ENCODE results near the gene RECQL5.
"Not testable (repeated sequence)": the region's sequence is repeated elsewhere in the genome, so short reads cannot be mapped to it uniquely, and the experiment has no call there.

Gene RECQL5

GRCh38 chr17:75650874-75651273 is 16.1 kb downstream of the RECQL5 start:
- in situ Hi-C loops (cut with HindIII; ENCODE audit: low sequenced_read_pairs), result no loop called here

- in situ Hi-C loops (cut with HindIII; ENCODE audit: low sequenced_read_pairs), result loop anchor here (10.0 kb wide), 1 partner anchor 55 kb away; no protein-coding TSS in a partner anchor
Observed at GRCh38 chr17:75649687-75650086, 17.3 kb downstream of the RECQL5 start.

GRCh38 chr17:75647921-75648320 is 19.0 kb downstream of the RECQL5 start:
- in situ Hi-C loops (cut with HindIII; ENCODE audit: low sequenced_read_pairs), result loop anchor here (10.0 kb wide), 1 partner anchor 53 kb away; no protein-coding TSS in a partner anchor

- in situ Hi-C loops (cut with HindIII; ENCODE audit: low sequenced_read_pairs), result loop anchor here (10.0 kb wide), 1 partner anchor 52 kb away; no protein-coding TSS in a partner anchor
Observed at GRCh38 chr17:75647061-75647460, 19.9 kb downstream of the RECQL5 start.

GRCh38 chr17:75646638-75646992 is 20.3 kb downstream of the RECQL5 start:
- in situ Hi-C loops (cut with HindIII; ENCODE audit: low sequenced_read_pairs), result loop anchor here (10.0 kb wide), 1 partner anchor 52 kb away; no protein-coding TSS in a partner anchor

- in situ Hi-C loops (cut with HindIII; ENCODE audit: low sequenced_read_pairs), result loop anchor here (10.0 kb wide), 1 partner anchor 51 kb away; no protein-coding TSS in a partner anchor
Observed at GRCh38 chr17:75645889-75646637, 20.9 kb downstream of the RECQL5 start.

GRCh38 chr17:75645501-75645888 is 21.5 kb downstream of the RECQL5 start:
- in situ Hi-C loops (cut with HindIII; ENCODE audit: low sequenced_read_pairs), result loop anchor here (10.0 kb wide), 1 partner anchor 51 kb away; no protein-coding TSS in a partner anchor

GRCh38 chr17:75643643-75644017 is 23.3 kb downstream of the RECQL5 start:
- in situ Hi-C loops (cut with HindIII; ENCODE audit: low sequenced_read_pairs), result loop anchor here (10.0 kb wide), 1 partner anchor 49 kb away; no protein-coding TSS in a partner anchor

GRCh38 chr17:75642784-75643642 is 23.9 kb downstream of the RECQL5 start:
- in situ Hi-C loops (cut with HindIII; ENCODE audit: low sequenced_read_pairs), result loop anchor here (10.0 kb wide), 1 partner anchor 48 kb away; no protein-coding TSS in a partner anchor

- in situ Hi-C loops (cut with HindIII; ENCODE audit: low sequenced_read_pairs), result loop anchor here (10.0 kb wide), 1 partner anchor 47 kb away; no protein-coding TSS in a partner anchor
Observed at GRCh38 chr17:75642182-75642783, 24.7 kb downstream of the RECQL5 start.

- in situ Hi-C loops (cut with HindIII; ENCODE audit: low sequenced_read_pairs), result loop anchor here (10.0 kb wide), 1 partner anchor 47 kb away; no protein-coding TSS in a partner anchor
Observed at GRCh38 chr17:75641343-75641742, 25.6 kb downstream of the RECQL5 start.

GRCh38 chr17:75640556-75641119 is 26.3 kb downstream of the RECQL5 start:
- in situ Hi-C loops (cut with HindIII; ENCODE audit: low sequenced_read_pairs), result loop anchor here (10.0 kb wide), 1 partner anchor 46 kb away; no protein-coding TSS in a partner anchor

- in situ Hi-C loops (cut with HindIII; ENCODE audit: low sequenced_read_pairs), result loop anchor here (10.0 kb wide), 1 partner anchor 45 kb away; no protein-coding TSS in a partner anchor
Observed at GRCh38 chr17:75639771-75640555, 27.0 kb downstream of the RECQL5 start.

GRCh38 chr17:75639327-75639726 is 27.6 kb downstream of the RECQL5 start:
- in situ Hi-C loops (cut with HindIII; ENCODE audit: low sequenced_read_pairs), result no loop called here

GRCh38 chr17:75638893-75639292 is 28.1 kb downstream of the RECQL5 start:
- in situ Hi-C loops (cut with HindIII; ENCODE audit: low sequenced_read_pairs), result no loop called here

- in situ Hi-C loops (cut with HindIII; ENCODE audit: low sequenced_read_pairs), result not testable (repeated sequence)
Observed at GRCh38 chr17:75638039-75638438, 28.9 kb downstream of the RECQL5 start.

GRCh38 chr17:75637551-75637950 is 29.4 kb downstream of the RECQL5 start:
- in situ Hi-C loops (cut with HindIII; ENCODE audit: low sequenced_read_pairs), result no loop called here

- in situ Hi-C loops (cut with HindIII; ENCODE audit: low sequenced_read_pairs), result no loop called here
Observed at GRCh38 chr17:75637143-75637538, 29.8 kb downstream of the RECQL5 start.

- in situ Hi-C loops (cut with HindIII; ENCODE audit: low sequenced_read_pairs), result no loop called here
Observed at GRCh38 chr17:75636381-75637142, 30.4 kb downstream of the RECQL5 start.

Measured in endothelial cell of hepatic sinusoid (primary cell).